GM15510 (cell line): Measurements from ENCODE around the gene ATRNL1.

ENCODE experiments used
- POLR2A ChIP-seq: IDR thresholded peaks from 3 replicates; pipeline ENCODE4 v1.6.1; 2011; ENCODE audit warnings: borderline replicate concordance; ENCODE audit not compliant: insufficient read length; ENCODE audit errors: extremely low read depth

ATRNL1 gene

DNA sequence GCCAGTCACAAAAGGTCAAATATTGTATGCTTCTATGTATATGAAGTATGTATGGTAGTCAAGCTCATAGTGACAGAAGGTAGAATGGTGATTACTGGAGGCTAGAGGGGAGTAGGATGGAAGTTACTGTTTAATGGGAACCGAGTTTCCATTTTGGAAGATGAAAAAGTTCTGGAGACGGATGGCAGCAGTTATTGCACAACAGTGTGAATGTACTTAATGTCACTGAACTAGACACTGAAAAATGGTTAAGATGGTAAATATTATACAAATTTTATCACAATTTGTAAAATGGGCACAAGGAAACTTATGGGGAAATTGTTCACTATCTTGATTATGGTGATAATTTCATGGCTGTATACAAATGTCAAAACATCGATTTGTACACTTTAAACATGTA is 895.2 kb downstream of the ATRNL1 start:
- no peak for TF ChIP-seq POLR2A

DNA sequence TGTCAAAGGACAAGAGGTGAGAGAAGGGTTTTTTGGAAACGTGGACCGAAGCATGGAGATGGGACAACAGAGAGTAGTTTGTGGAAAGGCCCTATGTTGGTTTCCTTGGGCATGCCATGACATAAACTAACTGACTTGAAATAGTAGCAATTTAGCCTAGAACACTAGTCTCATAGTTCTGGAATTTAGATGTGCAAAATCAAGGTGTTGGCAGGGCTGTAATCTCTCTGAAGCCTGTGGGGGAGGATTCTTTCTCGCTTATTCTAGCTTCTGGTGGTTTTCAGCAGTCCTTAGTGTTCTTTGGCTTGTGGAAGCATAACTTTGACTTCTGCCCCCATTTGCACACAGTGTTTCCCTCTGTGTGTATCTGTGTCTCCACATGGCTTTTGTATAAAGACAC is 896.5 kb downstream of the ATRNL1 start:
- no peak for TF ChIP-seq POLR2A

DNA sequence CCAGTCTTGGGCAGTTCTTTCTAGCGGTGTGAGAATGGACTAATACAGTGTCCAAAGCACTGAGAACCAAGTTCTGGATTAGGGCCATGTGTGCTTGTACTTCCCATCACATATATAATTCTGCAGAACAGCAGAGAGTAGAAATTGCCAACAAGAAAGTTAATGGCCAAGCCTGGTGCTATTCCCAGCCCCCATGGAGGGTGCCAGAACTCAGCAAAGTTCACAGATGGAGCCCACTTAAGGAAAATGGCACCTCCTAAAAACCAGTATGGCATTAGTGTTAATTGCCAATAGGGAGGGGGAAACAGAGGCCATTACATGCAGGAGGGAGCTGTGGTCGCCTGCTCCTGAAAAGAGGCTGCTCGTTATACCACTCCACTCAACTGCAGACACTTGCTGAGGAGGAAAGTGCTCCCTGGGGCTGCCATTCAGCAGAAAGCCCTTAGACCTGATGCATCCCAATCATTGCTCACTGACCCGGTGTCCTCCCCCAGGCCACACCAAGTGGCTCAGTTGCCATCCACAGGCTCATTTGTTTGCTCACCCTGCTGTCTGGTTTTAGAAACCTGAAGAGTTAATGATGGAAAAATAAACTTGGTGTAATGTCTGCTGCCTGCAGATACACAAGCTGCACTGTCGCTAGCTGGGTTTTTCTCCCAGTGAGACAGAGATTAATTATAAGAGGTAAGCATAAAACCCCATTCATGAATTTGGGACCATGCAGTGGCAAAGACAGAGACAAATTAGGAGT is 899.2 kb downstream of the ATRNL1 start:
- TF ChIP-seq POLR2A, result no peak

DNA sequence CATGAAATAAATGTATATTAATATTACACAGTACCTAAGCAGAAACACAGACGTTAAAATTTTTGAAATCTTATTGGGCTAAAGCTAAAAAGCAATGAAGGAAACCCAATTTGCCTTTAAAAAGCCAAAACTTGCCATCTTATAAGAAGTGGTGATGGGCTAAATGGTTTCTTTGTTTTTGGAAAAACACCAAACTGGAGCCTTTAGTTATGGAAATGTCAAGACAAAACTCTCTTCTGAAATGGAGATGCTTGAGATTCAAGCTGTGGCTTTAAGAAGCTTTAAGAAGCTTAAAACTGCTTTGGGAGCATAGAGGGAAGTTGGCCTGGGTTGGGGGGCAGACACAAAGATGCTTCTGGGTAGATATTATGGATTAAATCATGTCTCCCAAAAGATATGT is 902.9 kb downstream of the ATRNL1 start:
- TF ChIP-seq POLR2A, result no peak

DNA sequence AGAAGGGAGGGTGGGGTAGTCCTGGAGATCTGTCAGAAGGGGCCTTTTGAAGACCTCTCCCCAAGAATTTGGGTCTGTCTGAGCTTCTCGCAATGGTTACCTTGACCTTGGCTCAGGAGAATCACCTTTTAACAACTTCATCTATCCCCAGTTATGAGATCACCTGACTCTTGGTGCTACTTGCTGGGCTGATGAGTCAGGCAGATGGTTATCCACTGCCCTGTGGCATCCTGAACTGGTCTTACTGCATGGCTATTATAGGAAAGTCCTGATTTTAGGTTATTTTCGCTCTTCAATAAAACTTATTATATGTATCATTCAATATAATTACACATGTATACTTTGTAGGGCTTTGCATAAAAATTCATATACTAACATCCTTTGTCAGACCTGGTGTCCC is 905.1 kb downstream of the ATRNL1 start:
- no peak for TF ChIP-seq POLR2A
